Measurements from ENCODE around the gene SELENOO. TPM values are rescaled to one million over a fixed set of nuclear protein-coding genes. Genes with fewer than 3 reads are reported as not detected.

The SELENOO gene
- total and polyA plus RNA-seq, 2 experiments from 2014 or later: 29.8 to 54.5 TPM

- Histone ChIP-seq H3K4me3 (peak overlapping the region; percentile 51), H3K4me1 (ENCODE audit: low read depth) (peaks cover 34% of the 10 kb centered on the region), H3K36me3 (no peaks in the 10 kb centered on the region), H3K9me3 (ENCODE audit: low read depth) (no peaks in the 10 kb centered on the region), H3K27ac (no peak overlapping the region), H3K27me3 (peaks cover 8% of the 10 kb centered on the region)
- no peak for TF ChIP-seq CTCF (IDR thresholded peaks at IDR 0.05; ENCODE audit: low read depth, low read length)
- DNase-seq (ENCODE audit: low read depth in 1 of 2, low spot score in 1 of 2): peak; percentile 13 to 64
Measured at GRCh38 chr22:50171319-50171964, 29.4 kb upstream of the SELENOO start.

GRCh38 chr22:50171965-50172421, 28.8 kb upstream of the SELENOO start:
- peaks cover 8% of the 10 kb centered on the region for H3K27me3 ChIP-seq
- no peak overlapping the region for H3K4me3 ChIP-seq
- no peaks in the 10 kb centered on the region for H3K9me3 ChIP-seq (ENCODE audit: low read depth)
- no peak for TF ChIP-seq CTCF (IDR thresholded peaks at IDR 0.05; ENCODE audit: low read depth, low read length)
- peaks cover 37% of the 10 kb centered on the region for H3K4me1 ChIP-seq (ENCODE audit: low read depth)
- no peak overlapping the region for H3K27ac ChIP-seq
- no peaks in the 10 kb centered on the region for H3K36me3 ChIP-seq
- DNase-seq (ENCODE audit: low read depth in 1 of 2, low spot score in 1 of 2): no peak

GRCh38 chr22:50173311-50173982, 27.4 kb upstream of the SELENOO start:
- no peak for TF ChIP-seq CTCF (IDR thresholded peaks at IDR 0.05; ENCODE audit: low read depth, low read length)
- no peak for DNase-seq (ENCODE audit: low read depth in 1 of 2, low spot score in 1 of 2)
- Histone ChIP-seq H3K9me3 (ENCODE audit: low read depth) (no peaks in the 10 kb centered on the region), H3K4me1 (ENCODE audit: low read depth) (peaks cover 37% of the 10 kb centered on the region), H3K27ac (no peak overlapping the region), H3K27me3 (peaks cover 8% of the 10 kb centered on the region), H3K36me3 (peaks cover 3% of the 10 kb centered on the region), H3K4me3 (no peak overlapping the region)

GRCh38 chr22:50173983-50174355, 26.8 kb upstream of the SELENOO start:
- Histone ChIP-seq H3K9me3 (ENCODE audit: low read depth) (no peaks in the 10 kb centered on the region), H3K4me3 (no peak overlapping the region), H3K4me1 (ENCODE audit: low read depth) (peaks cover 31% of the 10 kb centered on the region), H3K27ac (no peak overlapping the region), H3K27me3 (peaks cover 7% of the 10 kb centered on the region), H3K36me3 (peaks cover 3% of the 10 kb centered on the region)
- no peak for DNase-seq (ENCODE audit: low read depth in 1 of 2, low spot score in 1 of 2)
- no peak for TF ChIP-seq CTCF (IDR thresholded peaks at IDR 0.05; ENCODE audit: low read depth, low read length)

GRCh38 chr22:50174382-50175190, 26.2 kb upstream of the SELENOO start:
- no peak for TF ChIP-seq CTCF (IDR thresholded peaks at IDR 0.05; ENCODE audit: low read depth, low read length)
- H3K9me3 ChIP-seq (ENCODE audit: low read depth): no peaks in the 10 kb centered on the region
- peaks cover 3% of the 10 kb centered on the region for H3K36me3 ChIP-seq
- H3K27ac ChIP-seq: no peak overlapping the region
- H3K4me1 ChIP-seq (ENCODE audit: low read depth): peaks cover 25% of the 10 kb centered on the region
- peaks cover under 1% of the 10 kb centered on the region for H3K27me3 ChIP-seq
- DNase-seq (ENCODE audit: low read depth in 1 of 2, low spot score in 1 of 2): no peak
- no peak overlapping the region for H3K4me3 ChIP-seq
